GM21360 (cell line): Measurements from ENCODE around the gene MRM2.

Experiments
- ATAC-seq: cut with Tn5 transposase; IDR thresholded peaks from one replicate; pipeline ENCODE4 v1.9.1; 2021; ENCODE audit warnings: mild to moderate bottlenecking, moderate library complexity; ENCODE audit not compliant: unreplicated experiment

The MRM2 gene

DNA sequence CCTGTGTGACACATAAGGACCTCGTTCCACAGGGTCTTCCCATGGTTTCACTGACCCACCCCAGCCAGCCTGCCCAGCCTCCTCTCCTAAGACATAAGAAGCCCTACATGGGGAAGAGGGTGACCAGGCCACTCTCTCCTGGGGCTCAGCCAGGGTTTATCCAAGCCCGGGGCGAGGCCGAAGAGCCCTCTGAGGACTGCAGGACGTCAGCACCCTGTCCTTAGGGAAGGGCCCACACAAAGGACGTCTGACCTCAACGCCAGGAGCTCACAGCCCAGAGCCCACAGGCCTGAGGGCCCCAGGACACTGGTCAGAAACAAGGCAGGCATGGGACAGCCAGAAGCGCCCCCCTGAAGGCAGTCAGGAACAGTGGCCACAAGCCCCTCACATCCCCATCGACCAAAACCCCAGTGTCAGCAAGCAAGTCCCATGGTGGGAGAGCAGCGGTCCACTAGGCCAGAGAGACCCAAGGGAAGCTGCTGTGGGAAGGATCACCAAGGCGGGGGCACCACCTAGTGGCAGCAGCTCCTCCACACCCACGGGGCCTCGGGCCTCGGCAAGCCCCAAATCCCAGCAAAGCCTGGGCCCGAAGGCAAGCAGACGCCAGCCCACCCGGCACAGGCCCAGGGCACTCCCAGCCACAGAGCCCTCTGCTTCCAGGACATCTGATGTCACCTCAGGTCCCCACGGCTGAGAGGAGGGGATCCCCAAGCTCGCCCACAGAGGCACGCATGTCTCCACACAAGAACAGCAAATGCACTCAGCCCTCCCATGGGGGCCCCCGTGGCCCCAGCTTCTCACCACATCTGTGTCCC lies 32.7 kb downstream of the MRM2 start:
- peak; percentile 49 for ATAC-seq

- no peak for ATAC-seq
Observed at GRCh38 chr7:2208712-2209111, 33.3 kb downstream of the MRM2 start.

DNA sequence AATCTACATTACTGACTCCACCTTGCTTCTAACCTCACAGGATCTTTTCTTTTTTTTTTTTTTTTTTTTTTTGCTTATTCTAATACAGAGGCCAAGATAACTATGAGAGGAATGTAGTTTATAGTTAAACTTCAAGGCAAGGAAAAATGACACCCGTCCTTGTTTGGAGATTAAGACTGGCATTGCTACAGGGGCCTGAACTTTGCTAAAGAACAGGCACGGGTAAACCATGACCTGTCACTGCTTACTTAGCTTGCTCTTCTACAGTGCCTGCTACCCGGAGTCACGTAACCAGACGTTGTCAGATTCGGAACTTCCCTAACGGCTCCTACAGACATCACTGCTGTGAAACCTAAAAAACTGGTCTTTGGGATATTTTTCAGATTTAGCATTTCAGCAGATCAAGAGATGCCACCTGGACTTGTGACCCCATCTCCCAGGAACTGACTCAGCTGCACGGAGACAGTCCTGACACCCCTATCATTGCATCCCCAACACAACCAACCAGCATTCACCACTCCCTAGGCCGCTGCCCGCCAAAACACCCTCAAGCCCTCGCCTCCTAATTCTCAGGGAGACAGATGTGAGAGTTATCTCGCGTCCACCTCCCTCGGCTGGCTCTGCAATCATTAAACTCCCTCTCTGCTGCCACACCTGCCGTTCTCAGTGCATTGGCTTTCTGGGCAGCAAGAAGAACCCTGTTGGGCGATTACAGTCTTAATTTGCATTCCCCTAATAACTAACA lies 36.8 kb downstream of the MRM2 start:
- no peak for ATAC-seq

GRCh38 chr7:2204446-2204845 lies 37.6 kb downstream of the MRM2 start:
- no peak for ATAC-seq

DNA sequence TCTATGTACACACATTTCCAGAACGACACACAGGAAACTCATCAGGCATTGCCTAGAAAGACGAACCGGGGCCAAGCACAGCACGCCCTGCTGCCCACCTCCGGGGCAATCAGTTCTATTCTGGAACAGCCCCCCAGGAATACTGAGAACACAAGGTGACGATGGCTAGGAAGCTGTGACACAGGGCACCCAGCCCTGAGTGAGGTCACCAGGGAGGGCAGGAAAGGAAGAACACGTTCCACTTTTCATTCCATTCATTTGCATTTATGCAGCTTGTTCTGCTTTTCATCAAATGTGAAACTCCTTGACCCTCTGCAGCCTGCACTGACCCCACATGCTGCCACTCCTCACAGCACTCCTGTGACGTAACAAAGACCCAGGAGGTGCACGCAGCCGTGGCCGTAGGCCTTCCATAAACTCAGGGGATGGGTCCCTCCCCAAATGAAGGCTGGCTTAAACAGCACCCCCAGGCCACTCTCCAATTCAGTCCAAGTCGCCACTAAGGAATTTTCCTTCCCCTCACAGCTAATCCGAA lies 38.2 kb downstream of the MRM2 start:
- no peak for ATAC-seq

GRCh38 chr7:2202901-2203765 lies 38.9 kb downstream of the MRM2 start:
- ATAC-seq, result no peak

GRCh38 chr7:2202361-2202761 lies 39.6 kb downstream of the MRM2 start:
- ATAC-seq, result no peak

- ATAC-seq, result no peak
Observed at GRCh38 chr7:2201686-2202360, 40.2 kb downstream of the MRM2 start.

- no peak for ATAC-seq
Observed at GRCh38 chr7:2201128-2201527, 40.9 kb downstream of the MRM2 start.

DNA sequence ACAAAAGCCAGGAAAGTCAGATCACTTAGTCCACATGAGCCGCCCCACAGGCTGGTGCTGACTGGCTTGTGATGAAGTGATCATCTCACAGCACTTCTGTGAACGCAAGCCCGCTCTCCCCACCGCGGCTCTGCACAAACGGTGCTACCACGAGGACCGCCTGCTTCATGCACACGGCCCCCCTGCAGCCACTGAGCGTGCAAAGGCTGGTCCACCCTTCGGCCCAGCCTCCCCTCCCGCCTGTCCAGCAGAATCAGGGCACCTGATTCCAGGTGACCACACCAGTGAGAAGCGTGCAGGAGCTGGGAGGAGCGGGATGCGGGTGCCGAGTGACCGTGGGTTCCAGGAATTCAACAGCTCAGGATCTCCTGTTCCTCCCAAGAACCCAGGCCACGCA lies 41.4 kb downstream of the MRM2 start:
- no peak for ATAC-seq

GRCh38 chr7:2199956-2200583 lies 41.9 kb downstream of the MRM2 start:
- no peak for ATAC-seq

- no peak for ATAC-seq
Observed at GRCh38 chr7:2199528-2199927, 42.5 kb downstream of the MRM2 start.

GRCh38 chr7:2198760-2199159 lies 43.2 kb downstream of the MRM2 start:
- no peak for ATAC-seq

GRCh38 chr7:2198206-2198605 lies 43.8 kb downstream of the MRM2 start:
- no peak for ATAC-seq

DNA sequence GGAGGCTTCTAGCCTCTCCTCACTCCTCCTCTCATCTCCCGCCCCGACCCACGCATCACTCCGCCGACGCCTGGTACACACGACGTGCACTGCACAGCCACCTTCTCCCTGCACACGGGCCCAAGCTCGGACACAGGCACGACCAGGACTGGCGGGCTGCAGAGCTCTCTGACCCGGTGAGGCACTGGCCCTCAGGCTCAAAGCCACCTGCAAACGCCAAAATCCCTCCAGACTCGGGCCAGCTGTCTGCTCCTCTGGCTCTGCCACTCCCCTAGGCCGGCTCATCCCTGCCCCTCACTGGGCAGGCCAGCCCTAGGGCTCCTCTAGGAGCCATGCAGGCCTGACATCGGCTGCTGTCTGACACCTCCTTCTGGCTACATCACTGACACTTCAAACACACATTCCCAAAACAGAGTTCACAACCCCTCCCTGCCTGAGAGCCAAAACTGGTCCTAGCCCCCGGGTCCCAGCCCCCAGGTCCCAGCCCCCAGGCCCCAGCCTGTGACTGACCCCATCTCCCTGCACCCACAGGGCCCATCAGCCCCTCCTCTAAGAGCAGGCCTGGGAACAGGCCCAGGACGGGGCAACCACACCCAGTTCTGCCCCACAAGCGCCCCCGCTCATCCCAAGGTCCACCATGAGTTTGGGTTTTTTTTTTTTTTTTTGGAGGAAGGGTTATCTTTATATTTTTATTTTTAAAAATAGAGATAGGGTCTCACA lies 44.4 kb downstream of the MRM2 start:
- no peak for ATAC-seq

- no peak for ATAC-seq
Observed at GRCh38 chr7:2196381-2197378, 45.3 kb downstream of the MRM2 start.

- no peak for ATAC-seq
Observed at GRCh38 chr7:2195400-2196246, 46.4 kb downstream of the MRM2 start.
